Embryonic facial prominence (tissue), 1 donor: ENCODE results near the gene MZT2B.
"Not testable (repeated sequence)": the region's sequence is repeated elsewhere in the genome, so short reads cannot be mapped to it uniquely, and the experiment has no call there.

ENCODE experiments used
- DNase-seq: peaks from one replicate; pipeline ENCODE4 v3.0.0-alpha.2; 2016; ENCODE audit errors: extremely low spot score

The MZT2B gene

DNA sequence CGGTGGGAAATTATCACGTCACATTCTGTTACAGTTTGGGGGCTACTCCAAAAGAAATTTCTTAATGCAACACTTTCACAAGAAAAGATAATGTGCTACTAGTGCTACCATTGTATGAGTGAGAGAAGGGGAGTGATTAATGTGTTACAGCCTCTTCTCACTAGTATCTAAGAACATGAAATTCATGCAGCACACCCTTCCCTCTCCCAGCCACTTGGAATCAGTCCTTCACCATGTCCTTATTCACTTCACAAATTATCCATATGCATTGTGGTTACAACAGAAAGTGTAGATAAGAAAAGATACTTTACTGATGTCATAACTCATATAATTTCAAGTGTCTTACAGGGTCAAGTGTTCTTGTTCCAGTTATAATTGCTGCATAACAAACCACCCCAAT, 37.1 kb downstream of the MZT2B start:
- not testable (repeated sequence) for DNase-seq

DNA sequence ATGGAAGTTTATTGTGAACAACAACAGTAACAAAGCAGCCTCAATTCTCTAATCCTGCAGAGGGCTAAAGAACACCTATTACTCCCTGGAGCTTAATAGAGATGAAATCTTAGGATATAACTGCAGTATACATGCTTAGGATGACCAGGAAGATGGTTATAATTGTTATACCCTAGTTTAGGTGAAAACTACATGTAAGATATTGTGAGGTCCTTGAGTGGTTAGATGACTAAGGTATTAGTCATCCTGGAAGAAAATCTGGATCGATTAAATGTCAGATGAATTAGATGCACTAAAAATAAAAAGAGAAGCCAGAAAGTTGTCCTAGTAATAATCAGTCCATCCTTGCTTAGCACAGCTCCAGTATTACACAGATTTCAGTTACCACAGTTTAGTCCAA, 38.4 kb downstream of the MZT2B start:
- not testable (repeated sequence) for DNase-seq

DNA sequence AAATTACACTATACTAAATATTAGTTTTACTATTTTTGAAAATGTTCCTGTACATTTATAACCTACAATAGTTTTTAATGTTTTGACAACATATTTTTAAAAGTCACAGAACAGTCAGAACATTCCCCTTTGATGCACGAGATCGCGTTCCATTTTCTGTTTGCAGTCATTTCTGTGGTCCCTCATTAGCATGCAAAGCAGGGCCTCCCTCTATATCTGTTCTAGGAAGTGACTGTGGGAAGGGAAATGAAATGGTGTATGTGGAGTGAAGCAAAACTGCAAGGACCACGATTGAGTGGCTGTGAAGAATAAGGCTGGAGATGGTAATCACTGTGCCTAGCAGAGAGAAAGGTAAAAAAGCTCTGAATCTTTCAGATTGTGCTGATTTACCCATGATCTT, 40.5 kb downstream of the MZT2B start:
- DNase-seq = not testable (repeated sequence)

DNA sequence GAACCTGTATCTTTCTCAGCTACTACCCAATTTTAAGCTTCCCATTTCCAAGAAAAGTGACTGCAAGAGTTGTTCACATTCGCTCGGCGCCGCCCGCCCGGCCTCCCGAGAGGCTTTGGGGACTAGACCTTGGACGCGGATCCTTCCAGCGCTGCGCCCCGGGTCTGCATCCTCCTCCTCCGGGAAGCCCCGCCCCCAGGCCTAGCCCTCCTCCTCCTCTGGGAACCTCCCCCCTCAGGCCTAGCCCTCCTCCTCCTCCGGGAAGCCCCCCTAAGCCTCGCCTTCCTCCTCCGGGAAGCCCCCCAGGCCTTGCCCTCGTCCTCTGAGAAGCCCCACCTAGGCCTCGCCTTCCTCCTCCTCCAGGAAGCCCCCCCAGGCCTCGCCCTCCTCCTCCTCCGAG, 45.9 kb downstream of the MZT2B start:
- not testable (repeated sequence) for DNase-seq

DNA sequence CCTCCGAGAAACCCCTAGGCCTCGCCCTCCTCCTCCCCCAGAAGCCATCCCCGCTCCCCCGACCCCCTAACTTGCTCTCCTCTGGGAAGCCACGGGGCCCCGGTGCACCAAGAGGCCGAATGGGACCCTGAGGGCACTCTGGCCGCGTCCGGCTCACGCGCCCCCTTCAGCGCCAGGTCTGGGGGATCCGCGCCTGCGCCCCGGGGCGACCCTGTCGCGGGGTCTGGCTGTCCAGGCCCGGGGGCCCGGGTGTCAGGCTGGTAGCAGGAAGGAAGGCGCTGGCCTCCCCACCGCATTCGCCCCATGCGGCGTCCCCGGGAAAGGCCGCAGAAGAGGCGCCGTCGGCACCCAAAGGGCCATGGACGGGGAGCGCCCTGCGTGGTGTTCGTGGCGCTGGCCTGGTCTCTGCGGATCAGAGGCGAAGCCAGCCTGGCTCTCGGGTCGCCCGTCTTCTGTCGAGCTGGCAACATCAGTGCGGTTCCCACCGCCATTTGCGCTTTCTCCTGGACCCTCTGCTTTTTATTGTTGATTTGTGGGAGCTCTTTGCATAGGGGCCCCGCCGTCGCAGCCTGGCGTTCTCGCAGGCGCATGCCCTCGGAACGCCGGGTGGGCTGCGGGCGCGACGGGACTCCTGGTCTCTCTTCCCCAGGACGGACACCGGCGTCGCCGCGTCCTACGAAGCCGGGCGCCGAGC, 46.6 kb downstream of the MZT2B start:
- DNase-seq = not testable (repeated sequence)

DNA sequence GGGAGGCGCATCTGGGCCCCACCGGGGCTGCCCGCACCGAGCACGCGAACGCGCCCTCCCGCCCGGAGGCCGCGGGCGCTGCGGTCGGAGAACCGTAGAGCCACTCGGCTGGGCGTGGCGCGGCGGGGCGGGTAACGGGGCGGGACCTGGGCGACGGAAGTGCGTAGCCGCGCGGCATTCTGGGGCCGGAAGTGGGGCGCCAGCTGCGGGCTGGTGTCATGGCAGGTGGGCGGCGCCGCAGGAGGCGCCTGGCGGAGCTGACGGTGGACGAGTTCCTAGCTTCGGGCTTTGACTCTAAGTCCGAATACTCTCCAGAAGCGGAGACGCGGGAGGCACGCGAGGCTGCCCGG, 47.1 kb downstream of the MZT2B start:
- DNase-seq = not testable (repeated sequence)

DNA sequence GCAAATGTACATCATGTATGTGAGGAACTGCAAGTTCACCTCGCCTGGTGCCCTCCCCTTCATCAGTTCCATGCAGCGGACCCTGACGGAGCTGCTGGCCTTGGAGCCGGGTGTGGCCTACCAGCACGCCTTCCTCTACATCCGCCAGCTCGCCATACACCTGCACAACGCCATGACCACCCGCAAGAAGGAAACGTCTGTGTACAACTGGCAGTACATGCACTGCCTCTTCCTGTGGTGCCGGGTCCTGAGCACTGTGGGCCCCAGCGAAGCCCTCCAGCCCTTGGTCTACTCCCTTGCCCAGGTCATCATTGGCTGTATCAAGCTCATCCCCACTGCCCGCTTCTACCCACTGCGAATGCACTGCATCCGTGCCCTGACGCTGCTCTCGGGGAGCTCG, 48.3 kb downstream of the MZT2B start:
- DNase-seq = not testable (repeated sequence)

DNA sequence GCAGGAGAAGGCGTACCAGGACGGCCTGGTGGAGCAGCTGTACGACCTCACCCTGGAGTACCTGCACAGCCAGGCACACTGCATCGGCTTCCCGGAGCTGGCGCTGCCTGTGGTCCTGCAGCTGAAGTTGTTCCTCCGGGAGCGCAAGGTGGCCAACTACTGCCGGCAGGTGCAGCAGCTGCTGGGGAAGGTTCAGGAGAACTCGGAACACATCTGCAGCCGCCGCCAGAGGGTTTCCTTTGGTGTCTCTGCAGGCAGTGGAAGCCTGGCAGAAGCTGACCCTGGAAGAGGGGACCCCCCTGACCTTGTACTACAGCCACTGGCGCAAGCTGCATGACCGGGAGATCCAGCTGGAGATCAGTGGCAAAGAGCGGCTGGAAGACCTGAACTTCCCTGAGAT, 48.8 kb downstream of the MZT2B start:
- not testable (repeated sequence) for DNase-seq

DNA sequence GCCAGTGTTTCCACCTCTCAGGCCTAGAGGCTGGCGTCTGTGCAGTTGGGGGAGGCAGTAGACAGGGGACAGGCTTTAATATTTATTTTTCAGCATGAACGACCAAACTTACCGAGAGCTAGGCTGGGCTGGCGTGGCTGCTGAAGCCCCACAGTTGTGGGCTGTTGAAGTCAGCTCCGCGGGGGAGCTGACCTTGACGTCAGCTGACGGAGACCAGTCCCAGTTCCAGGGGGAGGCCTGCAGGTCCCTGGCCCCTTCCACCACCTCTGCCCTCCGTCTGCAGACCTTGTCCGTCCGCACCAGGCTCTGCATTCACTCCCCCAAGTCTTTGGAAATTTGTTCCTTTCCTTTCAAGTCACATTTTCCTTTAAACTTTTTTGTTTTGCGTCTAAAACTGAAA, 49.6 kb downstream of the MZT2B start:
- no peak for DNase-seq

DNA sequence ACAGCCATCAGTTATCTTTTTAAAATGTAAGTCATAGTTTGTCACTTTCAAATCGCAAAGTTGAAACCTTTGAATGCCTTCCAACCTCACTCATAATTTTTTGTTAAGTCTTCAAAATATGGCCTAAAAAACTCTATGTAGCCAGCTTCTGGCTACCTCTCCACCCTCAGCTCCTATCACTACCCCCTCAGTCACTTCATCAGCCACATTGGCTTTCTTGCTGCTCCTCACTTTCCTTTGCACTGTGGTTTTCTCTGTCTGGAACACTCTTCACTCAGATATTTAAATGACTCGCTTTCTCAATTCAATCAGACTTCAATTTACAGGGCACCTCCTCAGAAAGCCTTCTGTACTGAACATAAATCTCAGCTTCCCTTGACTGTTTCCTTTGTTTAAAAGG, 51.0 kb downstream of the MZT2B start:
- DNase-seq = not testable (repeated sequence)

DNA sequence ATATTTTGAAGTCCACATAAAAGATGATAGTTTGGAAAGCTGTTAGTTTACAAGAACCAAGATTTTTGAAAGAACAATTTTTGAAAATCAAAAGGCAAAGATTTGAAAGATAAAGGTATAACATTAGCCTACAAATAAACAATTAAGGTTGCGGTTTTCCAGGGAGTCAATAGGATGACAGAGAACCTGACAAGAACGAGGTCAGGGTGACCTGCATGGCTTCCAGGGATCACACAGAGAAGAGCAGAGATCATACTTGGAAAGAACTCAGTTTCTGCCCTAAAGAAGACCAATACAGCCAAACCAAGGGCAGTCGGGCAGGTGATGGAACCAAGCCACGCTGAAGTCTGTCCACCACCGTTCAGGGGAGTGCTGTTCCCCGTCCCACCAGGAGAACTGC, 57.5 kb downstream of the MZT2B start:
- DNase-seq = not testable (repeated sequence)
